Measurements from ENCODE around the gene MIEF1. TPM values are rescaled to one million over a fixed set of nuclear protein-coding genes. Genes with fewer than 3 reads are reported as not detected.

Gene MIEF1
- total RNA-seq, 6 experiments from 2014 or later: 26.4 to 32.8 (median 28.7) TPM

DNA sequence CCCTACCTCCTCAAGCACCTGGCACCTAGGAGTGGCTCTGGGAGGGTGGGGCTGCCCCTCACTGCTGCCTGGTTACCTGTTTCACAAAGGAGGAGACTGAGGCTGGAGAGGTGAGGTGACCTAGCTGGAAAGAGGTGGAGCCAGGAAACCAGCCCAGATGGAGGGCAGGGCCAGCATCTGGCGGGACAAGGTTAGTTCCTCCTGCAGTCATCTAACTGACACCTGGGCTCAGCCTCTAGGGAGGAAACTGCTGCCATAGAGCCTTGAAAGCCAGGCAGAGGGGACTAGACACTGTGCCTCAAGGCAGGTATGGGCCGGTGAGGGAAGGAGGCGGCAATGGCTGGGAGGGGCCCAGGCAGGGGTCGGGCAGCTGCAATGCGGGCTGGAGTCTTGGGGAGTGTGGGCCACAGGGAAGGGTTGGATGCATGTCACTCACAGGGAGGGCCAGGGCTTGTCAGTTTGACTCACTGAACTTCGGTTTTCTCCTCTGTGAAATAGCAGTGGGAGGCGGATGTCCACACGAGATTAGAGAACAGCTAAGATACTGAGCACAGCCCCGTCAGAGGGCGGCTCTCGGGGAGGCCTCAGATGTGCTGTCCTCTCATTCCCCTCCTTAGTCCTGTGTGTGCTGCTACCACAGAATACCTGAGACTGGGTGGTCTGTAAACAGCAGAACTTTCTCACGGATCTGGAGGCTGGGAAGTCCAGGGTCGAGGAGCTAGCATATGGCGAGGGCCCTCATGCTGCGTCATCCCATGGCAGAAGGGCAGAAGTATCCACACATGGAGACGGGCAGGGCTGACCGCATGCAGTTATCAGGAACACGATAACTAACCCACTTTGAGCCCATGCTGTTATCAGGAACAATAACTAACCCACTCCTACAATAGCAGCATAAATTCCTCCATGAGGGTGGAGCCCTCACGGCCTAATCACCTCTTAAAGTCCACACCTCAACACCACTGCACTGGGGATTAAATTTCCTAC is 29.2 kb upstream of the MIEF1 start:
- Mint-ChIP-seq H3K27me3 (ENCODE audit: insufficient read depth) (peaks cover 3% of the 10 kb centered on the region), H3K4me3 (no peak overlapping the region), H3K36me3 (ENCODE audit: low read depth) (no peaks in the 10 kb centered on the region), H3K27ac (no peak overlapping the region; the same call in 1 of the 2 replicates), H3K9me3 (no peaks in the 10 kb centered on the region), H3K4me1 (ENCODE audit: low read depth) (peaks cover 50% of the 10 kb centered on the region)
- no peak for DNase-seq
- TF ChIP-seq CTCF (IDR thresholded peaks at IDR 0.05): no peak

- no peak for DNase-seq
- Mint-ChIP-seq H3K4me1 (ENCODE audit: low read depth) (peaks cover 50% of the 10 kb centered on the region), H3K27ac (peak overlapping the region; percentile 80; the same call in 1 of the 2 replicates), H3K4me3 (no peak overlapping the region), H3K9me3 (no peaks in the 10 kb centered on the region), H3K27me3 (ENCODE audit: insufficient read depth) (peaks cover 3% of the 10 kb centered on the region), H3K36me3 (ENCODE audit: low read depth) (no peaks in the 10 kb centered on the region)
- TF ChIP-seq CTCF (IDR thresholded peaks at IDR 0.05): no peak
These were observed 28.2 kb upstream of the MIEF1 start for GRCh38 chr22:39473851-39474250.

DNA sequence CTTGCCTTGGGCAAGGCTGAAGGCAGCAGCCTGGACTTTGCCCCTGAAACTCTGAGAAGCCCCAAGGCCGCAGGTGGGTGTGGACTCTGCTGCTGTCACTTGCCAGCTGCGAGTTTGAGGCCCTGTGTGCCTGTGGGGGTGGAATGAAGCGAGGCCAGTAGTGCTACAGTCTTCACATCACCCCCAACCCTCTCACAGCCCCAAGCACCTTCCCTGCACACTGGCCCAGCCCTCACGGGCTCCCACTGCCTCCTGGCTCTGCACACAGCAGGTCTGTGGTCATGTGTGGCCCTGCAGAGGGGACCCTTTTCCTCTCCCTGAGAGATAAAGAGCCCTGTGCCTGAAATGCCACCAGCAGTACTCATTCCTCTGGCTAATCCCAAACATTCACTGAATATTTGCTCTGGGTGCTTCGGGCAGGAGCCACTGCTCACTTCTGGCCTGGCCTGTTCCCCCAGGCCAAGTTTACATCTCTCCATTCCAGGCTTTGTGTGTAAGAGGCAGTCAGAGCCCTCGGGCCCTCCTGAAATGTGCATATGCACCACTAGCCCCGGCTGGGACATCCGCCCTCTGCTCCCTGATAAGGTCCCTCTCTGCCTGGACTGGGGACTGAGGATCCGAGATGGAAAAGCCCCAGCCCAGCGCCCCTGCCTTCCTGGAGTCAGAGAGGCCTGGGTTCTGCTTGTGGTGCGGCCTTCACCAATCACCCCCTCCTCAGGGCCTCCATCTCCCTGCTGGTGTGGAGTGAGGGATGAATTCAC is 27.6 kb upstream of the MIEF1 start:
- H3K27ac Mint-ChIP-seq: peak overlapping the region; percentile 80
- H3K4me1 Mint-ChIP-seq (ENCODE audit: low read depth): peaks cover 50% of the 10 kb centered on the region
- peak; percentile 69 for DNase-seq
- TF ChIP-seq CTCF (IDR thresholded peaks at IDR 0.05): no peak
- no peaks in the 10 kb centered on the region for H3K36me3 Mint-ChIP-seq (ENCODE audit: low read depth)
- peaks cover 3% of the 10 kb centered on the region for H3K27me3 Mint-ChIP-seq (ENCODE audit: insufficient read depth)
- no peaks in the 10 kb centered on the region for H3K9me3 Mint-ChIP-seq
- H3K4me3 Mint-ChIP-seq: 0 out of 2 replicates have a peak overlapping the region, but pooled peaks have one; percentile 13

GRCh38 chr22:39475337-39475736 is 26.8 kb upstream of the MIEF1 start:
- H3K27me3 Mint-ChIP-seq (ENCODE audit: insufficient read depth): peaks cover 3% of the 10 kb centered on the region
- TF ChIP-seq CTCF (IDR thresholded peaks at IDR 0.05): no peak
- no peaks in the 10 kb centered on the region for H3K9me3 Mint-ChIP-seq
- H3K4me1 Mint-ChIP-seq (ENCODE audit: low read depth): peaks cover 45% of the 10 kb centered on the region
- DNase-seq: no peak
- no peaks in the 10 kb centered on the region for H3K36me3 Mint-ChIP-seq (ENCODE audit: low read depth)
- H3K27ac Mint-ChIP-seq: peak overlapping the region; percentile 80
- H3K4me3 Mint-ChIP-seq: no peak overlapping the region

- Mint-ChIP-seq H3K9me3 (no peaks in the 10 kb centered on the region), H3K27ac (peak overlapping the region; percentile 80; the same call in 1 of the 2 replicates), H3K4me3 (no peak overlapping the region), H3K27me3 (ENCODE audit: insufficient read depth) (peaks cover 3% of the 10 kb centered on the region), H3K4me1 (ENCODE audit: low read depth) (peaks cover 42% of the 10 kb centered on the region), H3K36me3 (ENCODE audit: low read depth) (no peaks in the 10 kb centered on the region)
- TF ChIP-seq CTCF (IDR thresholded peaks at IDR 0.05): no peak
- DNase-seq: no peak
These were observed 26.2 kb upstream of the MIEF1 start for GRCh38 chr22:39475902-39476301.
